Ishikawa (cell line): ENCODE data around the gene EBPL.

Source experiments
- RAD21 ChIP-seq: IDR thresholded peaks from 2 replicates; pipeline ENCODE4 v1.6.1; 2012; ENCODE audit warnings: low read depth
- TF ChIP-seq, protein P1 (sequence below): IDR thresholded peaks from 2 replicates; pipeline ENCODE4 v1.6.1; 2012

DNA sequence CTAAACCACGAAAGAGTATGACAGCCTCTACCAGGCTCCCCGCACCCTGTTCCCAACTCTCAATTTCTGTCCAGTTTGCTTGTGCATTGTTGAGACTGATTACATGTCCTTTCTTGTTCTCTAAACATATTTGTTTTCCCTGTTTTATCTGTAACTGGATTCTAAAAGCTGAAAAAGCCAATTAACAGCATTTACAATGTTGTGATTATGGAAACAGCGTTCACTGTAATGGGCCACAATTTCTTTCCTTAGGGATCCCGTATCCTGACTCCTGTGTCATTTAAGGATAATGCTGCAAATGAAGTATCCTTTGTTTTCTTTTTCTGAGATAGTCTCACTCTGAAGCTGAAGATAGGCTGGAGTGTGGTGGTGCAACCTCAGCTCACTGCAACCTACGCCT, 20.5 kb downstream of the EBPL start:
- no peak for TF ChIP-seq RAD21
- TF ChIP-seq, protein P1, sequence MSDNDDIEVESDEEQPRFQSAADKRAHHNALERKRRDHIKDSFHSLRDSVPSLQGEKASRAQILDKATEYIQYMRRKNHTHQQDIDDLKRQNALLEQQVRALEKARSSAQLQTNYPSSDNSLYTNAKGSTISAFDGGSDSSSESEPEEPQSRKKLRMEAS: no peak
